HG02852 (cell line): ENCODE results near the gene RAB4B.
"Not testable (repeated sequence)": the region's sequence is repeated elsewhere in the genome, so short reads cannot be mapped to it uniquely, and the experiment has no call there.

Source experiments
- ATAC-seq: cut with Tn5 transposase; IDR thresholded peaks from one replicate; pipeline ENCODE4 v1.9.1; 2021; ENCODE audit warnings: mild to moderate bottlenecking, moderate library complexity; ENCODE audit not compliant: unreplicated experiment

Gene RAB4B

DNA sequence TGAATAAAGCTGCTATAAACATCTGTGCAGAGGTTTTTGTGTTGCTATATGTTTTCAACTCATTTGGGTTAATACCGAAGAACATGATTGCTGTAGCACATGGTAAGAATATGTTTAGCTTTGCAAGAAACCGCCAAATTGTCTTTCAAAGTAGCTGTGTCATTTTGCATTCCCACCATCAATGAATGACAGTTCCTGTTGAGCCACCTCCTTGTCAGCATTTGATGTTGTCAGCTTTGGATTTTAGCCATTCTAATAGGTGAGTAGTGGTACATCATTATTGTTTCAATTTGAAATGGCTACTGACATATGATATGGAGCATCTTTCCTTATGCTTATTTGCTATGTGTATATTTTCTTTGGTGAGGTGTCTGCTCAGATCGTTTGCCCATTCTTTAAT, 64.0 kb downstream of the RAB4B start:
- not testable (repeated sequence) for ATAC-seq

DNA sequence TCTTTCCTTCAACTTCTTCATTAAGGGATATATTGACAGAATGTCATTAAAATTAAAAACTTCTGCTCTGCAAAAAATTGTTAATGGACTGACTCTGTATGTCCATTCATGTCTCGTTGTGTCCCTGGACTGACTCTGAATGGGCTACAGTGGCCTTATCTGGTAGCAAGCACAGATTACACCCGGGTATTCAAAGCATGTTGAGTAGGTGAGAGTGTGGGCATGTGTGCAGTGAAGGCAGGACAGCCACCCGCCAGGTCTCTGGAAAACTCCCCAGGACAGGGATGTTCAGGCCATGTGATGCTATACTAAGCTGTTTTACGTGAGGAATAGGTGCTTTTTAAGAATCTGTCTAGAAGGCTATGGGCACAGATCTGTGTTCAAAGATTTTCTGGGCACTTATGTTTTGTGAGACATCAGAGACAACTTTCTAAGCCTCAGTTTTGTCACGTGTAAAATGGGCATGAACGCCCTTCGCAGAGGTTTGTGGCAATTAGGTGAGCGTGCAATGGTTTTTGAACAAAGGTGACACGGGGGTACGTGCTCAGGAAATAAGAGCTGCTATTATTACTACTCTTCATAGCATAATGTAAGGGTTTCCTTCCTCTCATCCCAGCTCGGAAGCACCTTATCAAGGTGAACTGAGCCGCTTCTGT, 65.1 kb downstream of the RAB4B start:
- ATAC-seq: not testable (repeated sequence)

DNA sequence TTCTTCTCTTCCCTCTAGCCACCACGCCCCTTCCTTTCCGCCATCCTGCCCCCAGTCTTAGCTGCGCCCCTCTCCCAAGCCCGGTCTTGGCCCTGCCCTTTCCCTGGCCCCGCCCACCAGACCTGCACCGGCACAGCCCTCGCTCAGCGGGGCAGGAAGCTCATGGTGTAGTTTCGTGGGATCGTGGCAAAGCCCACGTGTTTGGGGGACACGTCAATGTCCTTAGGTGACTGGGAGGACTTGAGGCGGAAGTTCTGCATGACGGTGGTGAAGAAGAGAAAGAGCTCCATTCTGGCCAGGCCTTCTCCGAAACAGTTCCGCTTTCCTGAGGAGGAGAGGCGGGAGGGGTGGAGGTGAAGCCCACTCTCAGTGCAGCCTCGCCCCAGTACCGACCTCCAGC, 65.6 kb downstream of the RAB4B start:
- not testable (repeated sequence) for ATAC-seq
